GM21367 (cell line): ENCODE data around the gene BACE1.
"Not testable (repeated sequence)": the region's sequence is repeated elsewhere in the genome, so short reads cannot be mapped to it uniquely, and the experiment has no call there.

Experiments
- ATAC-seq: cut with Tn5 transposase; IDR thresholded peaks from one replicate; pipeline ENCODE4 v1.9.1; 2021; ENCODE audit not compliant: unreplicated experiment

Gene BACE1

DNA sequence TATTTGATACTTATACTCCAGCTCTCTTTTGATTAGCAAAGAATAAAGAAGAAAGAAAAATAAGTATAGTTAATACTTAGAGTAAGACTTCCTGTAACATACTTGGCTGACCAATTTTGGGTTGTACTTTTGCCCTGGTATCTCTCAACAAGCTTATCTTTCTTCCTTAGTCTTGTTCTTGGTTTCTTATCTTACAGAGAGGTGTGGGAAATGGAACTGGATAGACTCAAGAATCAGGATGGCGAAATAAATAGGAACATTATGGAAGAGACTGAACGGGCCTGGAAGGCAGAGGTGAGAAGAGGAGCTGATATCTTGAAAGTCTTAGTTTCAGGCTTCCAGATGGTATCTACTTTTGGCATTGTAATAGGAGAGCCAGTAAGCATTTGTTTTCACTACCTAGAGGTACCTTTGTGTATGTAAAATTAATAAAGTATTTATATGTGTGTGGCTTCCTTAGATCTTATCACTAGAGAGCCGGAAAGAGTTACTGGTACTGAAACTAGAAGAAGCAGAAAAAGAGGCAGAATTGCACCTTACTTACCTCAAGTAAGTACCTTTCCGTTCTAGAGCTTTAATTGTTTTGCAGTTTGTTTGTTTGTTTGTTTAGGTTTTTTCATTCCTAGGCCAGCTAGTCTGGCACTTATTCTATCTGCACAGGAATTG lies 36.2 kb downstream of the BACE1 start:
- ATAC-seq: no peak

DNA sequence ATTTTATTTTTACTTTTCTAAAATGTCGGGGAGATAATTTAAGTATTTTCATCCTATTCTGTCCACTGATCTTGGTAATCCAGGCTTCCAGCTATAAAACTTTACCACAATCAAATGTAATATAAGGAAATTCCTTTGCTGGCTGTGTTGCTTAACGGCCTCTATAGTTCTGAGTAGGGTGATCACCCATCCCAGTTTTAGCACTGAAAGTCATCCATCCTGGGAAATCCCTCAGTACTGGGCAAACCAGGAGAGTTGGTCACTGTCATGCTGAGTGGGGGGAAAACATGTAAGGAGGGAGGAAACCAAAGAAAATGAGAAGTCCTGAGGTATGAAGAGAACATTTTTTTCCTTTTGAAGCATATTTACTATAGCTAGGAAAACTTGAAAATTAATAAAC lies 37.7 kb downstream of the BACE1 start:
- no peak for ATAC-seq

DNA sequence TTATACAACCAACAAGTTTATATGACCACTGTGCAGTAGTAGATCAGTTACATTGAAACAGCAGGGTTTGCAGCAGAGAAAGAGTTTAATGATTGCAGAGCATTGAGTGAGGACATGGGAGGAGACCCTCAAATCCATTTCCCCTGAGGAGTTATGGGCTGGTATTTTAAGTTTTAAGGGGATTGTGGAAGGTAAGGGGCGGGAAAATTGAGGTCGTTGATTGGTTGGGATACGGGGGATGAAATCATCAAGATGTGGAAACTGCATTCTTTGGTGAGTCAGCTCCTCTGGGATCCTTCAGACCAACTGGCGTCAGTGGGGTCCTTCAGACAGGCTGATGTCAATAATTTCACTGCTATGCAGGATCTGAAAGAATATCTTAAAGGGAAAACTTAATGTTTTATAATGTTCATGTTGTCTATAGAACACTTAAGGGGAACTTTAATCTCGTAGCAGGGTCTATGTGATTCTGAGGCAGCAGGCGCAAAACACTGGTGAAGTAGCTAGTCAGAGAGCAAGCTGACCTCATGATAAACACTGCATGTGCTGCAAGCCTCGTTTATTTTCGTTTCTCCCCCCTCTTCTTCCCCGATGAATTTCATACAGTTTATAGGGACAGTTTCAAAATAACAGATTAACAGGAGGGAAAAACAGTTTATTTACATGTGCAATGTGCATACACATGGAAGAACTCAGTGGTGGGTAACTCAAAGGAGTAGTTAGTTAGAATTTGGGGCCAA lies 42.3 kb downstream of the BACE1 start:
- ATAC-seq: no peak

DNA sequence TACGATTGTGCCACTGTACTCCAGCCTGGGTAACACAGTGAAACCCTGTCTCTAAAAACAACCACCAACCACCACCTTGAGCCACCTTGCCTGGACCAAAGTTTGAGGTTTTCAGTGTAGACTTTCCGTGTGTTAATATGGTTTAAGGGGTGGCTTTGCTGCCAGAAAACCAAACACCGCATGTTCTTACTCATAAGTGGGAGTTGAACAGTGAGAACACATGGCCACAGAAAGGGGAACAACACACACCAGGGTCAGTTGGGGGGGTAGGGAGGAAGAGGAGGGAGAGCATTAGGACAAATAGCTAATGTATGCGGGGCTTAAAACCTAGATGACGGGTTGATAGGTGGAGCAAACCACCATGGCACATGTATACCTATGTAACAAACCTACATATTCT lies 43.9 kb downstream of the BACE1 start:
- ATAC-seq: not testable (repeated sequence)

DNA sequence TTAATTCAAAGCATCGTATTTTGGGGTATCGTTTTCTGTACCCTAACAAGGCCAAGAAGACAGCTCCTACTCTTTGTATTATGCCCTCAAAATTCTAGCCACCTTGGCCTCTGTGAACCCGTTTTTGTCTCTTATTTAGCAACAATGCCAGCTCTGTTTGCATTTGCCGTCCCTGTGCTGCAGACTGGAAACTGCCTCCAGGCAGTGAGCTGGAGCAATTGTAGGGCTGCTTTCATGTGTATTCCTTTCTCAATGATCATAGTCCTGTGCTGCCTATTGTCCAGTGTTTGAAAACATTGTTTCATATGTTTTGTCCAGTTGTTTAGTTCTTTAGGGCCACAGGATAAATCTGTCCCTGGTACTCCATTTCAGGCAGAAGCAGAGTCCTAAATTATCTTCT lies 44.8 kb downstream of the BACE1 start:
- ATAC-seq: no peak

DNA sequence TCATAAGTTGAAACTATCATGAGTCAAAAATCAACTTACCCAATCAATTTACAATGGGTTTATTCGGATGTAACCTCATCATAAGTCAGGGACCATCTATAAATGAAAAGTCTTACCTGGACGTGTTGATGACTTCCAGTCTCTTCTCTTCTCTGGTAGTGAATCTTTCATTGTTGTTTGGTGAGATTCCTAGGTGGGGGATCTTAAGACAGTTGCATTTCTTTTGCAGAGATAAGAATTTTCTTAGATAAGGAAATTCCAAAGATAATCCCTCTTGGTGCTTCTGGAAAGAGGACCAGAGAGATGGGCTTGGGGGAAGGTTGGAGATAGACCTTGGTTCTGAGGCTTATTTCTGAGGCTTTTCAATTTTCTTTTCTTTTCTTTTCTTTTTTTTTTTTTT lies 46.2 kb downstream of the BACE1 start:
- ATAC-seq: no peak

DNA sequence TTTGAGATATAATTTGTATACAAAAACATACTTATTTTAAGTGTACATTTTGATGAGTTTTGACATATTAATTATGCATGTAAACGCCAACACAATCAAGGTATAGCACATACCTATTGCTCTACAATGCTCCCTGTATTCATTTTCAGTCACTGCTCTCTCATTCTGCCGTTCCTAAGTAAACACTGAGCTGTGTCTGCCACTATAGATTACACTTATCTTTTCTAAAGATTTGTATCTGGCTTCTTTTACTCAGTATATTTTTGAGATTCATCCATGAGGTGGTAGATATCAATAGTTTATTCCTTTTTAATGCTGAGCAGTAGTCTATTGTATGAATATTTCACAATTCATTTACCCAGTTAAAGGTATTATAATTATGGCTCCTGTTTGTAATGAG lies 50.3 kb downstream of the BACE1 start:
- ATAC-seq: no peak

DNA sequence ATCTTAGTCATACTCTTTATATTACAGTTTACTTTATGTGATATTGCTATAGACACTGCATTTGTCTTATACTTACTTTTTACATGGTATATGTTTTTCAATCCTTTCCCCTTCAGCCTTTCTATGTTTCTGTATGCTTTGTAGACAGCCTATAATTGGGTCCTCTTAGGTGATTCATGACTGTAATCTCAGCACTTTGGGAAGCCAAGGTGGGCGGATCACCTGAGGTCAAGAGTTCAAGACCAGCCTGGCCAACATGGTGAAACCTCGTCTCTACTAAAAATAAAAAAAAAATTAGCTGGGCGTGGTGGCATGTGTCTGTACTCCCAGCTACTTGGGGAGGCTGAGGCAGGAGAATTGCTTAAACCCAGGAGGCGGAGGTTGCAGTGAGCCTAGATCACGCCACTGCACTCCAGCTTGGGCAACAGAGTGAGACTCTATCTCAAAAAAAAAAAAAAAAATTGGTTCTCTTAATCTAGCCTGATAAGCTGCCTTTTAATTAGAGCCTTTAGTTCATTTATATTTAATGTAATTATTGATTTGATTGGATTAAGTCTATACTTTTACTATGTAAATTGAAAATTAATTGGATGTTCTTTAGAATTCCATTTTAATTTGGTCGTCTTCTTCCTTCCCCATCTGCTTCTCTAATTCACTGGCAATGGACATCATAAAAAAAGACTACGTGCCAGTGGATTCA lies 51.3 kb downstream of the BACE1 start:
- not testable (repeated sequence) for ATAC-seq

DNA sequence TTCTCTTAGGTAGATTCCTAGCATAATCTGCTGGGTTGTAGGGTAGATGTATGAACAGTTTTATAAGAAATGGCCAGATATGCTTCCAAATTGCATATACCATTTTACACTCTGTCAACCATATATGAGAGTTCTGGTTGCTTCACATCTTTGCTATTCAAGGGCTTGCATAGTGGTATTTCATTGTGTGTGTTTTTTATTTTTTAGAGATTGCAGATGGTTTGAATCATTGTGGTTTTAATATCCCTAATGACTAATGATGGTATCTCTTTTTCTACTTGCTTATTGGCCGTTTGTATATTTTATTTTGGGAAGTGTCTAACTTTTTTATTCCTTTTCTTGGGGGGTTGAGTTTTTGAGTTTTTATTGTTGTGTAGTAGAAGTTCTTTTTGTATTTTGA lies 56.6 kb downstream of the BACE1 start:
- no peak for ATAC-seq

DNA sequence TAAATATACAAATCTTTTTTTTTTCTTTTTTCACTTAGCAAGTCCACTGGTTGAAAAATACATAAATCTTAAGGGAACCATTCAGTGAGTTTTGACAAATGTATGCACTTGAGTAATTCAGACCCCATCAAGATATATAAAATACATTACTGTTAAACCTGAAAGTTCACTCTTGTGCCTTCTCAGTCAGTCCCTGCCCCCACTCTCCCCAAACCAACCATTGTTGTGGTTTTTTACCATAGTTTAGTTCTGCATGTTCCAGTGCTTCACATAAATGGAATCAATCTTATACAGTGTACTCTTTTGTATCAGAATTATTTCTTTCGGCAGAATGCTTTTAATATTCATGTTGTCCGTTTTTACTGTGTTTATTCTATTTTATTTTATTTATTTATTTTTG lies 57.5 kb downstream of the BACE1 start:
- no peak for ATAC-seq

DNA sequence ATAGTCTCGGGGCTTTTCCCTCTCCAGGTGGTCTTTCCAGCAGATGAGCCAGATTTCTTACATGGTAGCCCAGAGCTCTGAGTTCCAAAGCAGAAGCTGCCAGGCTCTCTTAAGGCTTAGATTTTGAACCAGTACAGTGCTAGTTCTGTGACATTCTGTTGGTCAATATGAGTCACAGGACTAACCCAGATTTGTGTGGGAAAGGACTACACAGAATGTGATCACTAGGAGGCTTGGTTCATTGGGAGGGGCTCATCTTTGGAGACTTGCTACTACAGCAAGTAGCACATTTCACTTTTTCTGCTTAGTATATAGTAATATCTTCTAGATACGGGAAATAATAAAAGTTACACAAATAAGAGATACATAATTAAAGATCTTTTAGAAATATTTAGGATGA lies 59.5 kb downstream of the BACE1 start:
- ATAC-seq: no peak

DNA sequence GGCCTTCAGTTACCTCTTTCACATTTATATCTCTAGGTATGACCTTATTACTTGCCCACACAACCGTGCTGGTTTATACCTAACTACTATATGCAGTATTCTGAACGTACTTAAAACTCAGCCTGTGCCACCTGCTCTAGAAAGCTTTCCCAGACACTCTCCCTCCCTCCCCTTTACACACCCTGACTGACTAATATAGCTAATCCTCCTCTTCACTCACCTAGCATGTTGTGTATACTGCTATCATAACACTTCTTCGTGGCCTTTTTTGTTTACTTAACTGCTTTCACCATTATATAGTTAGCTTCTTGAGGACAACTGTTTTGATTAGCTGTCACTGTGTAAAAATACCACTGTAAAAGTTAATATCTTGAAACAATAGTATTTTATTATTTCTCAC lies 60.1 kb downstream of the BACE1 start:
- no peak for ATAC-seq

DNA sequence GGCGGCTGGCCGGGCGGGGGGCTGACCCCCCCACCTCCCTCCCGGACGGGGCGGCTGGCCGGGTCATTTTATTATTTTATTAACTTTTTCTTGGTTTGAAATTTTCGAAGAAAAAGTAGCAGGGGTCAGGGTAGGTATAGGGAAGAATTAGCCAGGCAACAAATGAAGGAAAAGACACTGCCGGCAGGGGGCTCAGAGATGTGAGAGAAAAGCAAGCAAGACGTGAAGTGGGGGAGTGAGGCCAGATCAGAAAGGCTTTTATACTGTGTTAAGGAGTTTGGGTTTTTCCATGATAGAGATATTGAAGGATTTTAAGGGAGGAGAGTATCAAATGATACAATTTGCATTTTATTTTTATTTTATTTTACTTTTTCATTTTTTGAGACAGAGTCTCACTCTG lies 64.5 kb downstream of the BACE1 start:
- no peak for ATAC-seq

DNA sequence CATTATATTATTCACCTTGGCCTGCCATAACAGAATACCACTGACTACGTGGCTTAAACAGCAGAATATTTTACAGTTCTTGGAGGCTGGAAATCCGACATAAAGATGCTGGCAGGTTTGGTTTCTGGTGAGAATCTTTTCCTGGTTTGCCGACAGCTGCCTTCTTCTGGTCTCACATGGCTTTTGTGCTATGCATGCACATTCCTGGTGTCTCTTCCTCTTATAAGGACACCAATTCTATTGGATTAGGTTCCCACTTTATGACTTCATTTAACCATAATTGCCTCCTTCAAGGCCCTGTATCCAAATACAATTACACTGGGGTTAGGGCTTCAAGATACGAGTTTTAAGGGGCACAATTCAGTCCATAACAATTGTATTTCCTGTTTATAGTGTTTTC lies 66.5 kb downstream of the BACE1 start:
- no peak for ATAC-seq

DNA sequence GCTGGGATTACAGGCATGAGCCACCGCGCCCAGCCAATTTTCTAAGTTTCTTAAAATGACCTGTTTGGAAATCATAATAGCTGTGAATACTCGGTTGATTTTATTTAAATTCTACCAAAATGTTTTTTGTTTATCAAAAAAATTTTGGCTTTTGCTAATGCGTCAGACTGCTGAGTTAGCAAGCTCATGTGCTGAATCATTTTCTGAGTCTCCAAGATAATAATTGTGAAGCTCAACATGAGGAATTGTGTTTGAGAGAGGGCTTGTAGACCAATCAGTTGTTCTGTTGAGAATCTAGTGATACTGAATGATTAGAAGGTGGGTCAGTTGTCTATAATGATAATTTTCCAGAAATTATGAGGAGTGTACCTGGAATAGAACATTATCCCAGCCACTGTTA lies 67.7 kb downstream of the BACE1 start:
- no peak for ATAC-seq

DNA sequence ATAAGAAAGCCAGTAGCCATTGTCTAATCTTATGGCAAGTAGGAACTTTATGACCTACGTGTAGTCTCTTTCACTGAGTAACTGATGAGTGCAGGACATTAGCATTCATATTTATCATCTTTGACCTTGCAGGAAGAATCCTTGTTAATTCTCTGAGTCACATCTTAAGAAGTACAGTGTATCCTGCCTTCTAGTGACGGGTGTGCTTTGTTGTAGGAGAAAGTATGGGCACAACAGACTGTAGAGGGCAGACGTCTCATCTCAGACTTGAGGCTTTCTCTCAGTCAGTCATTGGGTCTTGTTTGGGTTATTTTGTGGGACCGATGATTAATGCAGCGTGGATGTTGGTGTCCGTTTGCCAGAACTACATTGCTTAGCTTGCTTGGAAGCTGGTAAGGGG lies 76.8 kb downstream of the BACE1 start:
- no peak for ATAC-seq

DNA sequence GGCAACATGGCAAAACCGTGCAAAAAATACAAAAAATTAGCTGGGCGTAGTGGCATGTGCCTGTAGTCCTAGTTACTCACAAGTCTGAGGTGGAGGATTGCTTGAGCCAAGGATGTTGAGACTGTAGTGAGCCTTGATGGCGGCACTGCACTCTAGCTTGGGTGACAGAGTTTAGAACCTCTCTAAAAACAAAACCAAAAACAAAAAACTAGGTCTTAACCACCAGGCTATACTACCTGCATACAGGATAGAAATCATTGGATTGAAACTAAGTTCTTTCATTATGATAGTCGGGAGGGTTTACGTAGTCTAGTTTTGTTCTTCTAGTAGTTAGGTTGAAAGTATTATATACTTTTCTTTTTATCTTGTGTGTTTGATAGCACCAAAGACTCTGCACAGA lies 77.8 kb downstream of the BACE1 start:
- ATAC-seq: no peak
